HG03520 (cell line): ENCODE measurements around the gene PCSK5.

Experiments
- ATAC-seq: cut with Tn5 transposase; IDR thresholded peaks from one replicate; pipeline ENCODE4 v1.9.1; 2021; ENCODE audit warnings: mild to moderate bottlenecking, moderate library complexity; ENCODE audit not compliant: unreplicated experiment

Gene PCSK5

DNA sequence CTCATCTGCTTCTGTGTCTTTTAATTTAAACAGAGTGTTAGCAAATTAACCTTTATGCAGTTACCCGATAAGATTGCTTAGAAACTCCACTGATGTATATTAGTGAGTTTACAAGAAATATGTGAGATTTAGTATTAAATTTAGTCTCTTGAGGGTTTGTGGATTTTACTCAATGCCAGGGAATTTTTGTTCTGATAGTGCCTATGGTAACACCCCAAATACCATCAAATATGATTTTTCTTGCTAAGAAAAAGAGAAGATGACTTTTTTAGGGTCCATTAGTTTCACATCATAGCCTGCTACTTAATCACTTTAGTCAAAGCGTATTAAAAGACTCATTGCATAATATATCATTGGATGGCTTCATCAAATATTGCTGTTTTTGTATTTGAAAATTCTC, 224.9 kb downstream of the PCSK5 start:
- no peak for ATAC-seq

DNA sequence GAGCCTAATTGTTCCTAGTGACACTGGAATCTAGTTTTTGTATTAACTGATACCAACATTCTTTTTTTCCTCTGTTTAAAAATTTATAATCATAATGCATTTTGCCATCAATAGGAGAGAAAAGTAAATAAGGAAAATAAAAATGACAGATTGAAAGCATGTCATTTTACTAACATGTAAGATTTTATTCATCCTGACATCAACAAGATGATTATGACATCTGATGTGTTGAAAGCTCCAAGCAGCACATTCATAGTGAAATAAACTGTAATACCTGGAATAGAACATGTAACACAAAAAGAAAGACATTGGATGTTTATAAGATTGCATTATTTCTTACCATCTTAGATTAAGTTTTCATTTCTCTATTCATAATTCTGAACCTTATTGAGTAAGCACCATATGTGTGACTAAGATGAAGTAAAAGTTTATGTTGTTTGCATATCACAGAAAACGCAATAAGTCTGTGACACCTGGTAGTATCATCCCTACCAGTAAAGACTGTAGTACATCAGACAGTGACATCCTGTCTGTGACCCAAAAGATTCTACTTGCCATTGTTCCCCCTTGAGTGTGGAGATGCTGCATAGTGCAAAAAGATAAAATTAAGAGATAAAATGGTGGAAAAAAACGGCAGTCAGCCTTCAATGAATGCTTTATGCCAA, 225.6 kb downstream of the PCSK5 start:
- no peak for ATAC-seq

DNA sequence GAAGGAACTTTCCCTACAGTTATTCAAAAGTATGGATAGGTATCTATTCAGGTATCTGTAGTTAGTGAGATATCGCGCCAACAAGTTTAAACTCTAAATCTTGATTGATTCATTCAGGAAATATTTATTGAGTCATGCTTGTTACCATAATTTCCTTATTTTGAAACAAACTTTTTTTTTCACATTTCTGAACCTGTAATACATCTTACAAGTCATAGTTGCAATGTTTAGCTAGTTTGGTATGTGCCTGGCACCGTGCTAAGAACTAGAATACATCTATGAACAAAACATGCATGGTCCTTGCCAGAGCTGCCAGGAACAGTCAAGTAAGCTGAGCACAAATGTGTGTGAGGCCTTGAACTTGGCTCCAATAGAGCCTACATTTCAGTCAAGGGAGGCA, 226.4 kb downstream of the PCSK5 start:
- ATAC-seq = no peak

- no peak for ATAC-seq
Observed at GRCh38 chr9:76127637-76128036, 237.2 kb downstream of the PCSK5 start.

DNA sequence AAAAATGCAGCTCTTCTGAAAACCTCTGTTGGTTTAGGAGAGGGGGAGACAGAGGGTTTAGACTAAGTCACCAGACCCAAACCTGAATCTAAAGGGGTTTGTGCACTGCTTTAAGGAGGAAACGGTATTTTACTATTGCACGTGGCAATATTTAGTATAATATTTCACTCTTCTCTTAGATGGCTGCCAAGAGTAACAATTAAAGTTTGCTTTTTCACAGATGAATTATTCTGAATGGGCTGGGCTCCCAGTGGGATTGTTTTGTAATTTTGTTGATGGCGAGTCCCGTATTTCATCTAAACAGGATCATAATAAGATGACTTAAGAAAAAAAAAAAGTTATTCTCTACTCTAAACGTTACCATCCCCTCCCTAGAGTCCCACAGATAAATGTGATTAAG, 245.4 kb downstream of the PCSK5 start:
- no peak for ATAC-seq

- no peak for ATAC-seq
Observed at GRCh38 chr9:76136986-76137385, 246.5 kb downstream of the PCSK5 start.

GRCh38 chr9:76137931-76138330, 247.5 kb downstream of the PCSK5 start:
- no peak for ATAC-seq

DNA sequence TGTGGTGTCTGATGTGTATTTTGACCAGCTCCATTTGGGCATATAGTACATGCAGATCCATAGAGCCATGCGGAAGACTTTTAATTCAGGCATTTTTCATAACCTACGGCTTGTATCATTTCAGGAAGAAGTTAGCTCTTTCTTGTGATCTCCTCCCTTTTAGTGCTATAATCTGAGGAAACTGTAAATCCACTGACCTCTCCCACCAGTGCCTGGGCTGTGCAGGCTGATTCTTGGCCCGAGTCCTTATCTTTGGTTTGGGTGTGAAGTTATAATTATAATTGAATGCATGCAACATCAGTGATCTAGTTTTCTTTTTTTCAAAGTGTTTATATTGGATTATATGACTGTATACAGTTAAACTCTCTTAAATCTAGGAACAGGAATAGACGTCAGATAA, 247.9 kb downstream of the PCSK5 start:
- no peak for ATAC-seq

- ATAC-seq = no peak
Observed at GRCh38 chr9:76143834-76144233, 253.4 kb downstream of the PCSK5 start.

GRCh38 chr9:76150013-76150412, 259.5 kb downstream of the PCSK5 start:
- ATAC-seq = no peak

GRCh38 chr9:76151267-76151666, 260.8 kb downstream of the PCSK5 start:
- no peak for ATAC-seq

DNA sequence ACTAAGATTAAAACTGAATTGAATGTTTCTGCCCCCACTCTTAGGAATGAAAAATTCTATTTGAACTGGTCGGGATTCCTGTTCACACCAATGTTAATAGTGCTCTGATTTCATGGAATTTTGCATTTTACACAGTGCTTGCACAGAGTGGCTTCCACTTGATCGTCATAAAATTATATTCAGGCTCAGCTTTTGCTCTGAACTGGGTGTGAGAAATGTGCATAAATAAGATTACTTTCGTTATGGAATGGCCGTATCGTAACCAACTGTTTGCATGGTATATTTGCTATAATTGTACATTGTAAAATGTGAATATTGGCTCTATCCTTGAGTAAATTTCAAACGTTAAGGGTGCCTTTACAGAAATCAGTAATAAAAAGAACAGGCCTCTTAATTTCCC, 262.9 kb downstream of the PCSK5 start:
- ATAC-seq = no peak

DNA sequence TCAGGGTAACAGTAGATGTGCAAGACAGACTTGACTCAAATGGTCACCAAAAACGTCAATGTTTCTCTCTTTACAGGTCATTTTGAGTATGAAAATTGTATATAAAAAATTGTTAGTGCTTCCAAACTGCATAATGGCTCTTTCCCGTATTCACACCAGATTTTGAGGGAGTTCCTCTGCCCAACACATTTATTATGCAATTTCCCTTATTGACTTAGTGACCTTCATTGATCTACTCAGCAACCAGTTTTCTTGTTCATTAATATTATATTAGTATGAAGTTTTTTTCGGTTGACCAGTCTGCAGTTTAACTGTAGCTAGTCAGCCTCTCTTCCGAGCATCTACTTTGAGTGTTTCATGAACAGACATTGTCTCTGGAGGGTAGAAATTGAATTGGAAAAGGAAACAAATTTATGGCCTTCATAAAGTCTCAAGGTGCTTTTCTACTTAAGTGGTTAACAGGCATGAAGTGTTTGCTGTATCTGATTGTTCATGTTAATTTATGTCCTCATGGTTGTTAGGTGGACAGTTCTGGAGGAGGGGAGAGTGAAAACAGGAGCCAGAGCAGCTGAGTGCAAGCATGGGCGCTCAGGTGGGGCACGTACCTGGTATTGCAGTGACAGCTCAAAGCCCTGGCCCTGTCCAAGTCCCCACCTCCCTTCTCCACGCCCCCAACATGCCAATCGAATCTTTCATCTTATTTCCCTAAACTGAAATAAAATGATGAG, 263.6 kb downstream of the PCSK5 start:
- ATAC-seq = no peak

- ATAC-seq = no peak
Observed at GRCh38 chr9:76155361-76155760, 264.9 kb downstream of the PCSK5 start.

DNA sequence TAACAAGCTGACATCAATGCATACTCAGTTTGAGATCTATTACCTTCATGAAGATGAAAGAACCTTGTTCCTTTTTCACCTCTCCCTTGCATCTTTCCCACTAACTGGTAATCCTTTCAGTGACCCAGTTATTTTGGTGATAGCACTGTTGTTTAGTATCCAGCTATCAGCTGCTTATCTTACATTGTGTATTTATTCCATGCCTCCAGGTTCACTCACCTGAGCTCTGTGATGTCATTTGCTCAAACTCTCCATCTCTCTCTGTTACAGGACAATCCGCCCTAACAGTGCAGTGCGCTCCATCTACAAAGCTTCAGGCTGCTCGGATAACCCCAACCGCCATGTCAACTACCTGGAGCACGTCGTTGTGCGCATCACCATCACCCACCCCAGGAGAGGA, 268.2 kb downstream of the PCSK5 start:
- no peak for ATAC-seq

DNA sequence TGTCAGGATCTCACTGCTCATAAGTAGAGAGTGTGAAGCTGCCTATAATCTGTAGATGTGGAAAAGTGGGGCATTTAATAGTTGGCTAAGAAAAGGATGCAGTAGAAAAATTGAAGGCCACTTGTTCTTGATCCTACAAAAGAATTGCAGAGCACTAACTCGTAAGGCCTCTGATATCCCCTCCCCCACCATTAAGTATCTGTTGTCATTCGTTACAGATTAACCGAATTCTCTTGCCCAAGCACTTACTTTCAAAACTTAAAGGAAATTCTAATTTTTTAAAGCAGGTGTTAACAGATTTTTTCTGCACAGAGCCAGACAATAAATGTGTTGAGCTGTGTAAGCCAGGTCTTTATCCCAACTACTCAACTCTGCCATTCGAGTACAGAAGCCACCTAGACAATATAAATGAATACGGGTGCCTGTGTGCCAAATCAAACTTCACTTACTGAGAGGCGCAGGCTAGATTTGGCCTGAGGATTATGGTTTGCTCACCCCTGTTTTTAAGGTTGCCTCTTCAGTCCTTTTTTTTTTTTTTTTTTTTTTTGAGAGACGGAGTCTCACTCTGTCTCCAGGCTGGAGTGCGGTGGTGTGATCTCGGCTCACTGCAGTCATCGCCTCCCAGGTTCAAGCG, 268.9 kb downstream of the PCSK5 start:
- no peak for ATAC-seq

GRCh38 chr9:76161106-76161505, 270.6 kb downstream of the PCSK5 start:
- ATAC-seq = no peak

DNA sequence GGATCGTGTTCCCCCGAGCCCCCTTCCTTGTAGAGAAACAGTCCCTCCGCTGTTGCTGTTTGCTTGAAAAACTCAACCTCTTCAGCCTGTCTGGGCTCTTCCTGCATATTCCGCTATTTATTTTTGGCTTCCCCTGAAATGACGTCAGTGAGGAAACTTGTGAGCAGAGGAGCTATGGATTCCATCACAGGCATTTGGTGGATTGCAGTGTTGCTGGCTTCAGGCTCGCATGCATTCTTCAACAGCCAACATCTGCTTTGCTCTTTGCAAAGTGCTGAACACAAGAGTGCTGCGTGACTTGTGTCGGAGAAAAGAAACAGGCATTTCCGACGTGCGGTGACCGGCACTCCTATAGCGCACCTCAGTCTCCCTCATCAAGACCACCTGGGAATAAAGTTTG, 271.1 kb downstream of the PCSK5 start:
- ATAC-seq = no peak

DNA sequence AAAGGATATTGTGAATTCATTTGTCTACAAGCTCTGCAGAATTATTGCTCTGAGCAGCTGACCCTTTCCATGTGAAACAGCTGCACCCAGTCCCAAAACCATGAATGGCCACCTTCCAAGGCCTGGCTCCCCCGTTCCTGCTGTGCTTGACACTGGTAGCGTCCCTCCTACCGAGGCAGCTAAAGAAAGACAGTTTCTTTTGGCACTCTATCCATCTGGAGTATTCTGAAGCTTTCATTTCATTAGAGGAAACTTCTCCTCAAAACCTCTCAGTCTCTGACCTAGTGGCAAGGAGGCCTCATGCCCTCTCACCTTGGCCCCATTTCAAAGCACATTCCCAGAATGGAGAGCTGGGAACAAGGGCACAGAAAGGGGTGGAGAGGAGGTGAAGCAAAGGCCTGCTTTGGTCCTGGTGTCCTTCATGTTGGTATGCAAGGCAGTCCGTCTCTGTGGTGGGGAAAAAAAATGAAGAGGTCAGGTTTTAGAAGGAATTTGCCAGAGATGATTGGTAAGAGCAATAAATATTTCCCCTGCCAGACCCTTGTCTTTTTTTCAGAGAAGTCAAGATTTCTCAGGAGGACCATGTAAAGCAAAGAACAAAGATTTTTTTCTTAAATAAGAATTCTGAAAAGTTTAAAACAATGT, 271.7 kb downstream of the PCSK5 start:
- ATAC-seq = no peak

GRCh38 chr9:76162751-76163500, 272.5 kb downstream of the PCSK5 start:
- ATAC-seq = no peak

GRCh38 chr9:76166526-76166925, 276.1 kb downstream of the PCSK5 start:
- no peak for ATAC-seq
